Activated CD4-positive, alpha-beta T cell treated with anti-CD3 and anti-CD28 coated beads, Interleukin-2, amount 50 U/mL, for 48 hours (primary cell): Measurements from ENCODE around the gene PTRHD1.

Source experiments
- DNase-seq, 2 experiments: peaks; one replicate each; pipeline ENCODE4 v3.0.0-alpha.2; 2020

PTRHD1 gene

DNA sequence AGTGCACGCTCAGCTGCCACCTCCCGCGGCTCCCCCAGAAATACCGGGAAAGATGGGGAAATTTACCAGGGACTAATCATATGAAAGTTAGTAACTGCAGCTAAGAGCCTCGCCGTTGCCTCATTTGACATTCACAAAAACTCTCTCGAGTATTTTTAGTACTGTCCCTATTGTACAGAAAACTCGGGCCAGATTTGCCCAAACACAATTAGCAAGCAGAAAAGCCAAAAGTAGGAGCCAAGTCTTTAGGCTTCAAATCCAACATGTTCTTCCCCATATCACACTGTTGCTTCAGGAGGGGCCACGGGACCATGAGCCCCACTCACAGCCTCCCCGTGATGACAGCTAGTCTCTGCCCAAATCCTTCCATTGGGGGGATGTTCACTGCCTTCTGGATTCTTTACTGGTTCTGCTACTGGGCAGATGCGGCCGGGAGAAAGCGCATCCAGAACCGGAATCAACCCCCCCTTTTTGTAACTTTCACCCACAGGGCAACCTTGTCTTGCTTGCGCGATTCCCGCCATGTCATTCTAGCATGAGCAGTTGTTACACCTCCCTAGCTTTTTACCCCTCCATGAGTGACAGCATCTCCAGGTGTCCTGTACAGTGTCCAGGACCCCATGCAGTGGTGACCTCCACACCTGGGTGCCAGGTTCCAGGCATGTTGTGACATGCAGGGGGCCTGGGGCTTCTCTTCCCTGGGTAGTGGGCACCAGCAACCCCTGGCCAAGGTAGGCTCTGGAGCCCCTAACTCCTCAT, 35.2 kb upstream of the PTRHD1 start:
- no peak for DNase-seq

DNA sequence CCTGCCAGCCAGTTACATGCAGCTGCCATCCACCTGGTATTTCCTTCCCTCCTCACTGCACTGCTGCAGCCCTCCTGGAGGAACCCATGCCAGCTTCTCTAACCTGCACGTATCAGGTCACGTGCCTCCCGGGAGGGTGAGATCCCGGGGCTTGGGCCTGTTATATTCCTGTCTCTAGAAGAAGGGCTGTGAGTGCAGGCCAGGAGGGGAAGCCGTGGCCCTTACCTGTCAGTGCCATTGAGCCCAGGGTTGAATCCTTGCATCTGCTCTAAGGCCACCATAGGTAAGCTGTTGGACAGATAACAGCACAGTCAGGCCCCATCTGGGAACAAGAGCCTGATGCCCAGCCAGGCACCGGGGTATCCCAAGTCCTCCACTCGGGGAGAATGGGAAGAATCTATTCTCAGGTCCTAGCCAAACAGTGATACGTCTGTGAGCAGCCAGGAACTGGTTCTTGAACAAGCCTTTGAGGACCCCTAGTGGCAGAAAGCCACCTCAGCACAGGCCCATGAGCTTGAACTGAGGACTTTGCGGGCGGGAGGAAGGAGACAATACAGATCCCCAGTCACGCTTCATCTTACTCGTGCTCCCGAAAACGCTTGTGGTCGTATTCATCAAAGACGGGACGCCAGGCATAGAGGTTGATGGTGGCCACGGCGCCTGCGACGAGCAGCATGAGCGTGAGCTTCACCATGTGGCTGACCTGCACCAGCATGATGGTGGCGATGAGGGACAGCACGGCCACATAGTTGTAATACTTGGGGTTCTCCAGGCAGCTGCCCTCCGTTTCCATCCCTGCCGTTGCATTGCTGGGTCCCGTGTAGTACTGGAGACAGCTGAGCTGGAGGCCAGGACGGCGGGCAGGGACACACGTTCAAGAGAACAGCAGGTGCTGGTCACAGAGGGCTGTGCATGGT, 34.4 kb upstream of the PTRHD1 start:
- DNase-seq, result peak; percentile 73 to 81

DNA sequence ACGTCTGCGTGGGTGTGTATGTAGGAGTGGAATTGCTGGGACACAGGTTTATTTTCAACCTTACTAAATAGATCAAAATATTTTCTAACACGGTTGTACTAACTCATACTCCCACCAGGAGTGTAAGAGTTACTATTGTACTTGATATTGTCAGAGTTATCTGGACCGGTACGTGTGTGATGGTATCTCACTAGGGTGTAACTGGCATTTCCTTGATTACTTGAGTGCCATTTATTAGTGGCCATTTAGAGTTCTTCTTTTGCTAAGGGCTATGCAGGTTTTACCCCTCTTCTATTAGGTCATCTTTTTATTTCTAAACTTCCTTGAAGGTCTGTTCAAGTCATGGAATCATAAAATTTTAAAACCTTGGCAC, 33.6 kb upstream of the PTRHD1 start:
- DNase-seq, result no peak

DNA sequence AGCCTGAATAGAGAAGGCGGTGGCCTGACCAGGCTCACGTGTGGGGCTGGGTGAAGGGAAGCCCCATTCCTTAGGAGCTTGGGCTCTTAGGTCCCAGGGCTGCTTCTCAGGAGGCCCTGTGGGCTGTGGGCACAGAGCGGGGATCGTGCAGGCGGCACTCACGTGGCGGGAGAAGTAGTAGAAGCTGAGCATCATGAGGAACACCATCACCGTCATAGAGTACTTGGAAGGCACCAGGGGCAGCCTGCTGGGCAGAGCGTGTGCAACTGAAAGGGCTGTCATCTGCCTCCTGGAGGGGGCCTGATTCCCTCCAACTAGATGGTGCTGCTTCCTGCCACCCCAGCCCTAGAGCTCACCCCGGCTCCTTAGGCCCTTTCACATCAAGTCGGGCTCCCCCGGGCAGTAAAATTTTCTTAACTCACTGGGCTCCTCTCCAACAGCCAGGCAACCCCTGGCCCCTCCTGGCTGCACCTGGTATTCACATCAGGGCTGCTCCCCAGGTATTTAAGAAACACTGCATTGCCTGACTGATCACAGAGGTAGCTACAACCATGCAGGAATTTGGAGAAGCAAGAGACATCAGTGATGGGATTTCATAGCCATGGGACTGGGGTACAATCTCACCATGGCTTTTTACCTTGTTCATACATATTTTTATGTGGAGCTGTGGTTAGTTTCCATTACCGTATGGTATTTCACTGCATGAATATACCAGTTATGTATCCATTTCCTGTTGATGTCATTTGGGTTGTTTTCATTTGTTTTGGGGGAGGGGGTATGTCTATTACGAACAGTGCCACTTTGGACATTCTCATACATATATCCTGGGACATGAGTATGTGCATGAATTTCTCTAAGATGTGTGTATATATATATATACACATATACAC, 32.9 kb upstream of the PTRHD1 start:
- DNase-seq, result no peak

DNA sequence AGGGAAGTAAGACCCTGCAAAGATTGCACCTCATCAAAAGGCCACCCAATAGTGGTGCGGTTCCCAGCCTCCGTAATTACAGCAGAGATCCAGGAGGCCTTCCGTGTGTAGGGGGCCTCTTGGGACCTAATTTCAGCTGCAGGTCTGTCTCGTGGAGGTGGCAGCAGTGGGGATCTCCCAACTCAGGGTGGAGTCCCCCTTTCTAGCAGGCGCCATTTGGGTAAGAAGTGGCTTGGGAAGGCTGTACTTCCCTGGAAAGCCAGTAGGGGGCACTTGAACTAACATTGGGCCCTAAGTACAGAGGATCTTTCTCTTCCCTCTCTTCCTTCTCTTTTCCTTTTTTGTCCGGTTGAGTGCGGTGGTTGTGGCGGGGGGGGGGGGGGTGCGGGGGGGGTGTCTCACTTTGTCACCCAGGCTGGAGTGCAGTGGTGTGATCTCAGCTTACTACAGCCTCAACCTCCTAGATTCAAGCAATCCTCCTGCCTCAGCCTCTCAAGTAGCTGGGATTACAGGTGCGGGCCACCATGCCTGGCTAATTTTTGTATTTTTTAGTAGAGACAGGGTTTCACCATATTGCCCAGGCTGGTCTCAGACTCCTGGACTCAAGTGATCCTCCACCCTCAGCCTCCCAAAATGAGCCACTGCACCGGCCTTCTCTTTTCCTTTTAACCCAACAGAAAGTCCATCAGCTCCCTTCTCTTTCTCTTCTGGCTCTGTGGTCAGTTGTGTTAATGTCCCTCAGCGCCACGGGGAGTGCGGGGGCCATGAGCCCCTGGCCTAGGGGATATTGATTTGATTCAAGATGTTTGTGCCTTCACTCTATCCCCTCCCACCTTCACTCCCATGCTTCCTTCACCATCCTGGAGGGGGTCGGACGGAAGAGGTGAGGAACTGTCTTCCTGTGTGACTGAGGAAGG, 32.0 kb upstream of the PTRHD1 start:
- DNase-seq, result peak; percentile 48 to 58

DNA sequence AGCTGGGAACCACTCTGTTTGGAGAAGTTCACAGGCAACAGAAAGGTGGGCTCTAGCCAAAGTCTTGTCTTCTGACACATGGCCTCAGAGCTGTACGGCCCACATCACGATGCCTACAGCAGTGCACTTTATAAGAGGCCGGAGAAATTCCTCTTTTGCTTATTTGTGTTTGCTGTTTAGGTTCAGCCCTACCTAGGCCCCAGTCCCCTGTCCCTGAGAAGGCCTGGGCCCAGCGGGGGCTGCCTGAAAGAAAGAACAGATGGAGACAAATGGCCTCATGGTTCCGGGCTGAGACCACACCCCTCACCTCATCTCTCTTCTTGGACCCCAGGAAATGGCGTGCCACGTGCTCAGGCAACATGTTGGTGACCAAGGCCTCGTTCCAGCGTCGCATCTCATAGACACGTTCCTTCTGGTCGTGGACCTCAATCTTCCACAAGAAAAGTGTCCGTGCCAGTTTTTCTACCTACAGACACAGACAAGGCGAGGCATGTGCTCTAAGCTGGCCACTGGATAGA, 30.9 kb upstream of the PTRHD1 start:
- DNase-seq, result peak in 1 of 2 experiments; percentile 2

DNA sequence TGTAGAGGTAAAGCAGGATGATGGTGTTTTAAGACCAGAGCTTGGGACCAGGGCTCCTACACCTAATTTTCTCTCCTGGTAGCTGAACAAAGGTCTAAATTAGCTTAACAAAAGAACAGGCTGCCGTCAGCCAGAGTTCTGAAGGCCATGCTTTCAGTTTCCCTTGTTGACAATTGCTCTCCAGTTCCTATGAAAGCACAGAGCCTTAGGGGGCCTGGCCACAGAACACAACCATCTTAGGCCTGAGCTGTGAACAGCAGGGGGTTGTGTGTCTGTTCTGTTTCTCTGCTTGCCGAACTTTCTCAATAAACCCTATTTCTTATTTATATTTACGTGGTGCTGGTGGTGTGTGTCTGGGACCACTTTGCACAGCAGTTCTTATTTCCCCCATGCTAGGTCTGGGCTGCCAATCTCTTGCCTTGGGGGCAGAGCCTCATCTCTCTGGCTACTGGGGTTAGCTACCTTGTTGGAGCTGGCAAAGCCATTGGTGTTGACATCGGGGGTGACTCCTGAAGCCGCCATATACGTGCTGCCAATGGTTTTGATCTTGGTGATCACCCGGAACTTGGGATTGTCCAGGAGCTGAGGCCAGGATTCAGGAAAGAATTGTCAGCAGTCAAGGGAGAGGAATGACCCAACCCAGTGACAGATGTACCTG, 29.0 kb upstream of the PTRHD1 start:
- DNase-seq, result peak in 1 of 2 experiments; percentile 2

DNA sequence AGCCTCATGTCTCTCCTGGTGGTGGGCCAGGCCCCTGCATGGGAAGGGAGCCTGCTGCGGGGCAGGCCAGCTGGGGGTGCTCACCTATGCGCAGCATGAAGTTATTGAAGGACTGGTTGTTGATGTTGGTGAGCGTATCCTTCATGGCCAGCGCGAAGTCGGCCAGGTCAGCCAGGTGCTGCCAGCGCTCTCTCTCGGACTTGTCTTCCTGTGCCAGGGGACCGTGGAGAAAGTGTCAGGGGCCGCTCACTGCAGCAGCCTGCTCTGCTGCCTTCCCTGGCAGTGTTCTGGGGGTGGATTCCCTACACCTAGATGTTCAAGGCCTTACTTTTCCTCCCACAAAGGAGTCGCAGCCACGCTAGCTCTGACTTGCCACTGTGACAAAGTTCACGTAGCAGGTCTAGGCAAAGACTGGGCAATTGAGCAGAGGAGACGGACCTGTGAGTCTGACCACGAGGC, 28.3 kb upstream of the PTRHD1 start:
- DNase-seq, result peak in 1 of 2 experiments; percentile 3

DNA sequence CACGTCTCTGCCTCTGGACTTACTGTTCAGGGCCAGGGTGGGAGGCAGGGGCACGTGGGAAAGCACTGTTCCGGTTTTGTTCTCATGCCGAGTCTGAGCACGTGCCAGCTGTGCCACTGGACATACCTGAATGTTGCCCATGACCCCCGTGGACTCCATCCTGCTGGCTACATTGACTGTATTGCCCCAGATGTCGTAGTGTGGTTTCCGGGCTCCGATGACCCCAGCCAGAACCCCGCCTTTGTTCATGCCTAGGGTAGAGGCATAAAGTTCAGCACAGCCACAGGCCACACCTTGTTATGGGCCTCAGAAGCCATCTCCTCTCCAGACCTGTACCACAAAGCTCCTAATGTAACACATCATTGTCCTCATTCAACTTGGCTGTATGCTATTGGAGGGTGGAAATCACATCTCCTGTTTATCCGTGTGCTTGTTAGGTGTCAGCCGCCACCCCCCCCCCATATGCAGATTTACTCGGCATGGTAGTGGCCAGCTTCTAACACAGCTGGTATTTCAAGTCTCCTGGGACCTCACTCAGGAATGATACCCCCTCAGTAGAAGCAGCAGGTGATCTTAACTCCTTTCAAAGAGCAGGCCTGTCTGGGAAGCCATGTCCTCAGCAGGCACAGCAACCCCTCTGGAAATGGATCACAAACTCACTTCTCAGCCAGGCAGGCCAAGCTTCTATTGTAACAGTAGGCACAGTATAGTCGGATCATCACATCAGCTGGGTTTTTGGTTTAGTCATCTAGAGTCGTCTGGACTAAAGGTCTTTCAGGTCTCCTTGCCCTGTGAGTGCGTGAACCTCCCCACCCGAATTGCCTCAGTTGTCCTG, 27.6 kb upstream of the PTRHD1 start:
- peak in 1 of 2 experiments; percentile 3 for DNase-seq

DNA sequence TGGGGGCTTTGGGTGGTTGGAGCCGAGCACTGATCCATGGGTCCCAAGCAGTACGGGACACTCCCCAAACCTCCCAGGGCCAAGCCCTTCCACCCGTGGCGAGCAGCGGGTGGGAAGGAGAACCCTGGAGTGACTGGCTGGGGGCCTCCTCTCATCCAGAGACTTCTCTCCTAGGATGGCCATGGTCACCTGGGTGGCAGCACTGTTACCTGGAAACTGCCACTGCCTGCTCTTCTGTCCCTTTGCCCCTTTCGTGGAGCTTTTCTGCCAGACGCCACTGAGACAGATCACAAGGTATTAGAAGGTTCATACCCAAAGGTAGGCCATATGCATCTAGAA, 27.0 kb upstream of the PTRHD1 start:
- peak in 1 of 2 experiments; percentile 2 for DNase-seq

DNA sequence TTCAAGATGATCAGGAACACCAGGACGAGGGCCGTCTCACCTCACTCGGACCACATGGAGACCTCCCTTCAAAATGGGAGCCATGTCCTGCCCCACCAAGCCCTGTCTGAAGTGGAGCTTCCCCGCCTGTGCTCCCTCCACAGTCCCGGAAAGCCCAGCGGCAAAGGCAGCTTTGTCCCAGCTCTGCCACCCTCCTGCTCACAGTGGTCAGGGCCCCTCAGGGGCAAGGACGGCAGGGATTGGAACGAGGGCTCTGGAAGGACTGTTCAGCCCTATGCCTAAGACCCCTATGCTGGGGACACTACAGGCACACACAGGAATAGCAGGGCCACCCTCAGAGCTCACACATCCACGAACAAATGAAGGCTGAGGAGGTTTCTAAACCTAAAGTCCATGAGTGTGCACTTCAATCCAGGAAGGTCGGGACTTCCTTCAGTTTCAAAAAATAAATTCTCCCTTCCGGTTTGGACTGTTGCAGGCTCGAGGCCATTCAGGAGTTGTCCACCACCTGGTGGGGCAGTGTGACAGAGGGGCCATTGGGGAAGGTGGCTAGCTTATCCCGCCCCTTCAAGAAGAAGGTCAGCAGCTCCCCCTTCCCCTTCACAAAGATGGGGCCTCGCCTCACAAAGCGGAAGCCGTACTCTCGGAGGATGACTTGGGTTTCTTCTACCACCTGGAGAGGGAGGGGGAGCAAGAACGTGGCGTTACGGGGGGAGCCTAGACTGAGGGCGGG, 26.4 kb upstream of the PTRHD1 start:
- peak in 1 of 2 experiments; percentile 2 for DNase-seq

DNA sequence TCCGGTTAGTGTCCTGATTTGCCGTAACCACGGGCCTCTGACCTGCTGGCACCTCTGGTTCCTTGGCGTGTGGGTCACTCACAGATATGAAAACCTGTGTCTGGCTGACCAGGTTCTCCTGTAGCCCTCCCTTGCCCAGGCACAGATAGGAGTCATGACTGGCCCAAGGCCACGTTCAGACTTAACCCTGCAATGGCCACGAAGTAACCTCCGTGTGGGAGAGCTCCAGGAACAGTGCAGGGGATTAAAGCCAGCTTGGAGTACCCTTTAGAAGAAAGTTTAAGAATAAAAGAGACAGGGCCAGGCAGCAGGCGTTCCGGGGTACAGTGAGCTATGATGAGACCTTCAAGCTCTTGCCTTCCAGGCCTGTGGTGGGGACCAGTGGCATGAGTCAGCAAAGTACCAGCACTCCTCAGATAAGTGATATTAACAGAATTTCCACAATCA, 25.6 kb upstream of the PTRHD1 start:
- peak in 1 of 2 experiments; percentile 5 for DNase-seq

DNA sequence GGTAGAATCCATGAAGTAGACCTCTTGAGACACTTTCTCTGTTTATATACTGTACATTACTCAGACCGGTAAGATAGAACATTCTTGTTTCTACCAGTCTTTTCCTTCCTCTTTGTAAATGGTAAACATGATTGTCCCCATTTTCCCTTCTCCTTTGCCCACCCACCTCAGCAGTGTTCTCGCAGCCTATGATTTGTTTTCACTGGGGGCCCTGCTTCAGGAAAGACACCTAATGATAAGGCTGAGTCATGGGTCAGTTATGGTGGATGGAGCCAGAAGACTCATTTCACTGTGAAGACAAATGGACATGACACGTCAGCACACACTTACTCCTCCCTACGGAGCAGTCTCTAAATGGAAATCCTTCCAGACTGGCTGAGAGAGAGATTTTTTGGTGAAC, 23.7 kb upstream of the PTRHD1 start:
- DNase-seq, result no peak

DNA sequence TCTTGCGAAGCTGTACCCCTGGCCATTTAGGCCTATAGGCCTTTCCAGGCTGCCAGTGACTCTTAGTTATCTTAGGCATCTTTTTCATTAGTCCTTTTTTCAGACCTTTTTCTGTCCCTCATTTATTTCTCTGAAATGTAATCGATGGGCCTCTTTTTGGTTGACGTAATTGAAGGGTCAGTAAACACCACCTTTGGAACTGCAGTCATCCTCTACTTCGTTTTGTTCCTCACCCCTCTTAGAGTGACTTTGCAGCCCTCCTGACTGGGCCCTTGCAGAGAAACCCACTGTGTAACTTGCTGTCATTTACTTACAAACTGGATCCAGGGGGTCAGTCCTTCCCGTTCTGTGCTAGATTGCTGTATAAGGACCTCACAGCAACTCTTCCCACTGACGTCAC, 23.2 kb upstream of the PTRHD1 start:
- peak in 1 of 2 experiments; percentile 0 for DNase-seq

DNA sequence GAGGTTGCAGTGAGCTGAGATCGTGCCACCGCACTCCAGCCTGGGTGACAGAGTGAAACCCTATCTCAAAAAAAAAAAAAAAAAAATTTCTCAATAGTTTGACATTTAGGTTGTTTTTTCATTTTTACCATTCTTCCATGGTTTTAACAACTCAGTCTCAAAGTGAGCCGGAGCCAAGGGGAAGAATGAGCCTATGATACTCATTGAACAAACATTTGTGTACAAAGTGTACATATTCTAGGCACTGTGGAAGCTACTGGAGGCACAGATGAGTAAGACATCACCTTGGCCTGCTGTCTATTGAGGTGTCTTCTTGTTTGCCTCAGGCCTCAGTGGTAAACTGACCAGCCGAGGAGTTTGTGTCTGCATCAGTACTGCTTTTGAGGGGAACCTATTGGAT, 22.0 kb upstream of the PTRHD1 start:
- DNase-seq, result peak in 1 of 2 experiments; percentile 1

DNA sequence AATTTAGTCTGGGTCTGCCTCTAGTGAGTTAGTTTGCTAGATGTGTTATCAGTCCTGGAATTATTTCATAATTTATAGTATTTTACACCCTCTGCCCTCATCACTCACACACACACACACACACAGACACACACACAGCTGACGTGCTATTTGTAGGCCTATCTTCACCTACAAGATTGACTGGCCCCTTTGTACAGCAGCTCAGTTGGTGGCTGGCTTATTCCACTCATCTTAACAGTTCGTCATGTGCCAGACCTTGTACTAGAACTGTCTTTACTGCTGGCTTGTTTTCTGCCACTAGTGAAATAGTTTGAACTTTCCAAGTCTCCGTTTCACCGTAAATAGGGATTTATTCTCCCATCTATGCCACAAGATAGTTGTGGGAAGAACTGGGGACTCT, 21.3 kb upstream of the PTRHD1 start:
- DNase-seq, result no peak

DNA sequence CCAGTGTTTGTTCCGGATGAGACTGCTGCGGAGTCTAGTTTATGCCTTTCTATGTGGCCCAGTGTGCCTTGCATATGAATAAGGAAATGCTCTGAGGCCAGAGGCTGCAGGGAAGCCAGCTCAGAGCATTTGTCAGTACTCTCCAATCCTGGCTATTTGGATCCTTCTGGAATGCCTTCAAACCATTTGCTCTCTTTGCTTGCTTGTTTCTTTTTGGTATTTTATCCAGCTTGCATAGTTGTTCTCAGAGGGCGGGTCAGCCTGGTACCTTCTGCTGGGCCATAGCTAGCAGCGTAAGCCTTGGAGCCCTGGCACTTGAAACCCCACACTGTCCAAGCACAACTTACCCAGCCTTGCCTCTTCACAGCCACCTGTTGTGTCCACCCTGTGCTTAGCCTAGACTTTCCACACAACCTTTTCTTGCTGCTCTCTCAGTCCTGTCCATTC, 20.5 kb upstream of the PTRHD1 start:
- DNase-seq, result no peak

DNA sequence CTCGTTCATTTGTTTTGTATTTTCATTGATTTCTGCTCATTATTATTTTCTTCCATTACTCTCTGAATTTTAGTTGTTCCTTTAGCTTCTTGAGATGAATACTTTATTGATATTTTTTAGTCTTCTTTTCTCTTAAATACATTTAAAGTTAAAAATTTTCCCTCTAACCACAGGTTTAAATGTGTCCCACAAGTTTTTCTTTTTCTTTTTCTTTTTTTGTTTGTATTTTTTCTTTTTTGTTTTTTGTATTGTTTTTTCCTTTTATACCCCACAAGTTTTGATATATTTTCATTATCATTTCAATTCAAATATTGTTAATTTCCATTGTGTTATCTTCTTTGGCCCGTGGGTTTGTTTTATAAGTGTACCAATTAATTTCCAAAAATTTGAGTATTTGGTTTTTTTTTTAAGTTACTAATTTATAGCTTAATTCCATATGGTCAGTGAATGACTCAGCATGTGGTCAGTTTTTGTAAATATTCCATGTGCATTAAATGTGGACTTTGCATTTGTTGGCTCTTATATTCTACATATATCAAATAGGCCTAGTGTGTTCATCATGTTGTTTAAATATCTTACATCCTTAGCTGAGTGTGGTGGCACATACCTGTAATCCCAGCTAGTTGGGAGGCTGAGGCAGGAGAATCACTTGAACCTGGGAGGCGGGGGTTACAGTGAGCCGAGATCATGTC, 16.3 kb upstream of the PTRHD1 start:
- DNase-seq, result no peak

DNA sequence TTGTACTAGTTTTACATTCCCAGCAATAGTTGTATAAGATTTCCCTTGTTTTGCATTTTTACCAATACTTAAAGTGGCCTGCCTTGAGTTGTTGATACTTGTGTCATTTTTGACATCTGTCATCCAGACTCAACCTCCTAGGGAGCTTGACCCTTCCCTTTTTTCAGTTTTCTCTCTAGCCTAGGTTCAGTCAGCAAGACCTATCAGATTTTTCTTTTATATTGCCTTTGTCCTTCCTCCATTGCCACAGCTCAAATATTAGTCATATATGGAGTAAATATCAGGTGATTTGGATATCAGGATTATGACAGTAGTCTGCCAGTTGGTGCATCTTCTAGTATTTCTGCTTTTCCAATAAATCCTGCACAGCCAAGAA, 13.5 kb upstream of the PTRHD1 start:
- DNase-seq, result no peak
